ENCODE results near the gene CDH4. TPM values are rescaled to one million over a fixed set of nuclear protein-coding genes. Genes with fewer than 3 reads are reported as not detected.
"Not testable (repeated sequence)": the region's sequence is repeated elsewhere in the genome, so short reads cannot be mapped to it uniquely, and the experiment has no call there.

The CDH4 gene
- total and polyA plus RNA-seq, 7 donors, result under 0.01 to 0.06 TPM; not detected in 5

DNA sequence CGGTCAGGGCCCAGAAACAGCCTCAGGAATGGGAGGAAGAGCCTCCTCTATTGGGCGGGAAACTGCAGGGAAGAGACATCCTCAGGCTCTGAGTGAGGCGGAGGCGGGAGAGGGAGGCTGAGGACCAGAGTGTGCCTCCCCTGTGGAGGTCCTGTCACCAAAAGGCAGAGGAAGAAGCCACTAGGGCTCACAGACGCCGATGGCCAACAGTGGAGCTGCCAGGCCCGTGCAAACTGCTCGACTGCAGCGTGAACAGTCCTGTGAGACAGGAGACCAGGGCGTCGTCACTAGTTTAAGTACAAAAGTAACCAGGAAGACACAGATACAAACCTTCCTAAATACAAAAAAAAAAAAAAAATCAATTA, 730.9 kb downstream of the CDH4 start:
- no peak overlapping the region for H3K4me3 ChIP-seq
- TF ChIP-seq POLR2AphosphoS5 (IDR thresholded peaks at IDR 0.05), result no peak
- TF ChIP-seq EP300 (IDR thresholded peaks at IDR 0.05), result no peak
- H3K27me3 ChIP-seq, result no peaks in the 10 kb centered on the region
- no peak for DNase-seq
- no peaks in the 10 kb centered on the region for H3K4me1 ChIP-seq
- peaks cover 0 to 34% (median 3%) of the 10 kb centered on the region in 4 donors for H3K36me3 ChIP-seq
- H3K9me3 ChIP-seq, result no peaks in the 10 kb centered on the region
- WGBS, 2 donors, result 95% methylated on average over 11 of the region's 11 CpGs
- no peak overlapping the region for H3K27ac ChIP-seq
- intact Hi-C loops (cut with DNase I), result no loop called here

DNA sequence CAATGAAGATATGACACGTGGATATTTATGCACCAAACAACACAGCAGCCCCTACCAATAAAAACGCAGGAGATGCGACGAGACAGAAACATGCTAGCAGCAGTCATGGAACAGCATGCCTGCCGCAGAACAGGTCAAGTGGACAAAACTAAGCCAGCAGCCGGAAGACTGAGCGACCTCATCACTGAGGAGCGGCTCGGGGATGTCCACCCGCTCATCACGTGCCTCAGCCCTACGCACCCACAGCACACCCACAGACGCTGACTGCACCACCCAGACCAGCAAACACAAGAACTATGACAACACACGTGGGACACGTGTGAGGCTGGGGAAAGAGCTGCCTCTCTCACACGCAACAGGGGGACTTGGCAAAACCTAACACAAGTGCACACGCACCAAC, 731.9 kb downstream of the CDH4 start:
- Histone ChIP-seq H3K36me3 (peaks cover 0 to 36% (median 8%) of the 10 kb centered on the region in 4 donors), H3K4me1 (no peaks in the 10 kb centered on the region), H3K9me3 (no peaks in the 10 kb centered on the region), H3K27me3 (no peaks in the 10 kb centered on the region), H3K27ac (no peak overlapping the region), H3K4me3 (no peak overlapping the region)
- DNase-seq, result no peak
- WGBS, 2 donors, result 84 to 88% methylated on average over 17 of the region's 17 CpGs
- TF ChIP-seq POLR2A (IDR thresholded peaks at IDR 0.05) (no peak), POLR2AphosphoS5 (IDR thresholded peaks at IDR 0.05) (no peak), EP300 (IDR thresholded peaks at IDR 0.05) (no peak)
- TF ChIP-seq, protein P1, sequence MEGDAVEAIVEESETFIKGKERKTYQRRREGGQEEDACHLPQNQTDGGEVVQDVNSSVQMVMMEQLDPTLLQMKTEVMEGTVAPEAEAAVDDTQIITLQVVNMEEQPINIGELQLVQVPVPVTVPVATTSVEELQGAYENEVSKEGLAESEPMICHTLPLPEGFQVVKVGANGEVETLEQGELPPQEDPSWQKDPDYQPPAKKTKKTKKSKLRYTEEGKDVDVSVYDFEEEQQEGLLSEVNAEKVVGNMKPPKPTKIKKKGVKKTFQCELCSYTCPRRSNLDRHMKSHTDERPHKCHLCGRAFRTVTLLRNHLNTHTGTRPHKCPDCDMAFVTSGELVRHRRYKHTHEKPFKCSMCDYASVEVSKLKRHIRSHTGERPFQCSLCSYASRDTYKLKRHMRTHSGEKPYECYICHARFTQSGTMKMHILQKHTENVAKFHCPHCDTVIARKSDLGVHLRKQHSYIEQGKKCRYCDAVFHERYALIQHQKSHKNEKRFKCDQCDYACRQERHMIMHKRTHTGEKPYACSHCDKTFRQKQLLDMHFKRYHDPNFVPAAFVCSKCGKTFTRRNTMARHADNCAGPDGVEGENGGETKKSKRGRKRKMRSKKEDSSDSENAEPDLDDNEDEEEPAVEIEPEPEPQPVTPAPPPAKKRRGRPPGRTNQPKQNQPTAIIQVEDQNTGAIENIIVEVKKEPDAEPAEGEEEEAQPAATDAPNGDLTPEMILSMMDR (IDR thresholded peaks at IDR 0.05), result no peak
- intact Hi-C loops (cut with DNase I), result no loop called here

DNA sequence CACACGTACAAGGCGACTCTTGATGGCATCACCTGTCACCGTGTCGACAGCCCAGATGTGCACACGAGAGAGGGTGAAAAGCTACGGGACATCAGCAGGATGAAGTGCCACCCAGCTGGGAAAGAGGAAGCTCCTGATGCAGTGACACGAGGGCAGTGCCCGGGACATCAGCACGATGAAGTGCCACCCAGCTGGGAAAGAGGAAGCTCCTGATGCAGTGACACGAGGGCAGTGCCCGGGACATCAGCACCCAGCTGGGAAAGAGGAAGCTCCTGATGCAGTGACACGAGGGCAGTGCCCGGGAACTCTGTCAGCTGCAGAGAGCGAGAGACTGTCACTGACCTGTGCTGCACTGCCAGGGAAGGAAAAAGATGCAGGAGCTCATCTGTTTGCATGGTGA, 732.4 kb downstream of the CDH4 start:
- WGBS, 2 donors, result 84 to 90% methylated on average over 14 of the region's 14 CpGs
- intact Hi-C loops (cut with DNase I); H3K9me3 ChIP-seq; H3K27ac ChIP-seq; H3K4me3 ChIP-seq; H3K4me1 ChIP-seq; DNase-seq; H3K27me3 ChIP-seq: not testable (repeated sequence)
- peaks cover 0 to 36% (median 8%) of the 10 kb centered on the region in 4 donors for H3K36me3 ChIP-seq

DNA sequence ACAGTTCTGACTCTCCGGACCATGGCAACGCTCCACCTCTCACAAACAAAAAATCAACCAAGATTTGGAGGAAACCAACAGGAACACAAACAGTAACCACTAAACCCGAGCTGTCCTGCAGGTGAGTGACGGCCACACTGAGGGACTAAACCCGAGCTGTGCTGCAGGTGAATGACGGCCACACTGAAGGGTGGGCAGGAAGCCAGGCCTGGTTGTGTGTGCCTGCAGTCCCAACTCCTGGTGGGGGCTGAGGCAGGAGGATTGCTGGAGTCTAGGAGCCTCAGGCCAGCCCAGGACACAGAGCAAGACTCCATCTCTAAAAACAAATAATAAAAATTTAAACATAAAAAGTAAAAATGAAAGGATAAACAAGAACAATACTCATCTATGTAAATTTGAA, 733.0 kb downstream of the CDH4 start:
- intact Hi-C loops (cut with DNase I), result no loop called here
- TF ChIP-seq EP300 (IDR thresholded peaks at IDR 0.05) (no peak), POLR2AphosphoS5 (IDR thresholded peaks at IDR 0.05) (no peak), POLR2A (IDR thresholded peaks at IDR 0.05) (no peak)
- TF ChIP-seq, protein P1 (IDR thresholded peaks at IDR 0.05), result no peak
- Histone ChIP-seq H3K36me3 (peaks cover 0 to 36% (median 8%) of the 10 kb centered on the region in 4 donors), H3K27me3 (no peaks in the 10 kb centered on the region), H3K9me3 (no peaks in the 10 kb centered on the region), H3K27ac (no peak overlapping the region), H3K4me1 (no peaks in the 10 kb centered on the region), H3K4me3 (no peak overlapping the region)
- DNase-seq, result no peak
- WGBS, 2 donors, result 86 to 95% methylated on average over 6 of the region's 6 CpGs

DNA sequence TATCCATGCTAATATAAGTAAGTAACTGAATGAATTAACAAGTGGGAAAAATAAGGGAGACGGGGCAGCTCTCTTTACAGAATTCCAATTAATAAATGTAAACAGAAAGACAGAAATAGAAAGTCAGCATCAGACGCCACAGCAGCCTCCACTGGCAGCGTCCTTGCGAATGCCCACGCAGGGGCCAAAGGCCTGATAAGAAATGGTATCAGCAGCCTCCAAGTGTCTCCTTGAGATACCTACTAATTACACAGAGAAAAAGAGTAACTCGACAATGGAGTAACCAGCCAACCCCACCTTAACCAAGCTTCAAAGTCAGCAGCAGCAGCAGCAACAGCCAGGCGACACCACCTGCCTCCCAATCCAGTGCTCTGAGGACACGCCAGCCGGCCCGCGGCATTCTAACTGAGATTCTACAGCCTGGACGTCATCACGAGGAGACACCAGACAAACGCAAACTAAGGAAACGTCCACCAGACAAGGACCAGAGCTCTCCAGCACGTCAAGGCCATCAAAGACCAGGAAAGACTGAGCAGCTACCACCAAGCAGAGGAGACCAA, 734.8 kb downstream of the CDH4 start:
- Histone ChIP-seq H3K4me3 (no peak overlapping the region), H3K4me1 (no peaks in the 10 kb centered on the region), H3K9me3 (peaks cover 3 to 8% (median 5%) of the 10 kb centered on the region in 4 donors), H3K36me3 (peaks cover 3 to 49% (median 18%) of the 10 kb centered on the region in 4 donors), H3K27ac (no peak overlapping the region), H3K27me3 (no peaks in the 10 kb centered on the region)
- intact Hi-C loops (cut with DNase I), result no loop called here
- TF ChIP-seq EP300 (IDR thresholded peaks at IDR 0.05) (no peak), POLR2A (IDR thresholded peaks at IDR 0.05) (no peak), POLR2AphosphoS5 (IDR thresholded peaks at IDR 0.05) (no peak)
- TF ChIP-seq, protein P1 (IDR thresholded peaks at IDR 0.05), result no peak
- WGBS, 2 donors, result 91 to 95% methylated on average over 16 of the region's 16 CpGs
- DNase-seq, result no peak

DNA sequence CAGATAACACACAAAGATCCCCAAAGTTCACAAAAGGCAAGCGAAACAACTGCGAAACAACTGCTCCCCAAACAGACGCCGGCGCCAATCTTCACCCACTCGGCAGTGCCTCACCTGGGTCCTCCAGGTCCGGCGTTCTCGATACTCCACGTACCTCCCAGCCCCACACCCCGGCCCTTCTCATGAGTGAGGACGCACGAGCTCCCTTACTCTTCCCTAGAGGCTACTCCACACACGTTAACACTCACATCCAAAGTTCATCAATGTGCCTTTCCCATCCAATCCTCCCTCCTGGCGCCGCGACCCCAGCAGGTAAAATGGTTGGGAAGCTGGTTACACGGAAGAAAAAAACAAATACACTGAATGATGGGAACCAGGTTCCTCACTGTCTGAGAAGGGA, 736.6 kb downstream of the CDH4 start:
- TF ChIP-seq, protein P1 (IDR thresholded peaks at IDR 0.05), result no peak
- no peak for TF ChIP-seq EP300 (IDR thresholded peaks at IDR 0.05)
- 97 to 98% methylated on average over 18 of the region's 18 CpGs for WGBS, 2 donors
- Histone ChIP-seq H3K9me3 (peaks cover 3 to 14% (median 11%) of the 10 kb centered on the region in 4 donors), H3K4me1 (no peaks in the 10 kb centered on the region), H3K27me3 (no peaks in the 10 kb centered on the region), H3K36me3 (peaks cover 4 to 63% (median 32%) of the 10 kb centered on the region in 4 donors), H3K27ac (no peak overlapping the region), H3K4me3 (no peak overlapping the region)
- intact Hi-C loops (cut with DNase I), result no loop called here
- no peak for DNase-seq

All from sigmoid colon (tissue), 7 donors.